ENCODE results near the gene ASPDH. TPM values are rescaled to one million over a fixed set of nuclear protein-coding genes. Genes with fewer than 3 reads are reported as not detected.
"Not testable (repeated sequence)": the region's sequence is repeated elsewhere in the genome, so short reads cannot be mapped to it uniquely, and the experiment has no call there.

Gene ASPDH
- total RNA-seq, 1 donor from 2014 or later = not detected

DNA sequence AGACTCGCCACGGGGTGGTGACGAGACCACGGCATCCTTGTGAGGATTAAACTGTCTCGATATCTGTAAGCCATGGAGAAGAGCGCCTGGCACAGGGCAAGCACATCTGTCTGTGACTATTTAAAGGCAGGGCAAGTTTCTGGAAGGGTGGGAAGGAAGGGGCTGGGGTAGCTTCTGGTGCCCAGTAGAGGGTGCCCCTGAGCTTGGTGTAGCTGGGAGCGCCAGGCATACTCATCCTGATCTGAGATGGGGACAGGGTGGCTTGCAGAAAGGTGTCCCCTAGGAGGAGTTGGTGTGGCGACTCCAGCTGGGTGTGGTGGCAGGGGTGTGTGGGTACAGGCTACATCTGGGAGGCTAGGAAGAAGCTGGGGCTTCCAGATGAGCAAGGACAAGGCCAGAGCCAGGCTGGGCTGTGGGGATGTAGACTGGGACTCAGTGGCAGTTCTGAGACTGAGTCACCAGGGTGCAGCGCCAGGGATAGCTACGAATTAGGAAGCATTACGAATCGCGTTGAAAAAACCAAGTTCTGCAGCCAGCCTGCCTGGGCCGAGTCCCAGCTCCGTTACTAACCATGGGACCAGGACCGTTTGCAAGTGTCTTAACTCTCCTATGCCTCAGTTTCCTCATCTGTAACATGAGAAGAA lies 23.1 kb upstream of the ASPDH start:
- no peak overlapping the region for H3K4me3 Mint-ChIP-seq (ENCODE audit: low read depth)
- TF ChIP-seq, protein P1, sequence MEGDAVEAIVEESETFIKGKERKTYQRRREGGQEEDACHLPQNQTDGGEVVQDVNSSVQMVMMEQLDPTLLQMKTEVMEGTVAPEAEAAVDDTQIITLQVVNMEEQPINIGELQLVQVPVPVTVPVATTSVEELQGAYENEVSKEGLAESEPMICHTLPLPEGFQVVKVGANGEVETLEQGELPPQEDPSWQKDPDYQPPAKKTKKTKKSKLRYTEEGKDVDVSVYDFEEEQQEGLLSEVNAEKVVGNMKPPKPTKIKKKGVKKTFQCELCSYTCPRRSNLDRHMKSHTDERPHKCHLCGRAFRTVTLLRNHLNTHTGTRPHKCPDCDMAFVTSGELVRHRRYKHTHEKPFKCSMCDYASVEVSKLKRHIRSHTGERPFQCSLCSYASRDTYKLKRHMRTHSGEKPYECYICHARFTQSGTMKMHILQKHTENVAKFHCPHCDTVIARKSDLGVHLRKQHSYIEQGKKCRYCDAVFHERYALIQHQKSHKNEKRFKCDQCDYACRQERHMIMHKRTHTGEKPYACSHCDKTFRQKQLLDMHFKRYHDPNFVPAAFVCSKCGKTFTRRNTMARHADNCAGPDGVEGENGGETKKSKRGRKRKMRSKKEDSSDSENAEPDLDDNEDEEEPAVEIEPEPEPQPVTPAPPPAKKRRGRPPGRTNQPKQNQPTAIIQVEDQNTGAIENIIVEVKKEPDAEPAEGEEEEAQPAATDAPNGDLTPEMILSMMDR (IDR thresholded peaks at IDR 0.05; ENCODE audit: unreplicated experiment) = no peak
- peaks cover 17% of the 10 kb centered on the region for H3K27me3 Mint-ChIP-seq
- H3K36me3 Mint-ChIP-seq (ENCODE audit: insufficient read depth) = no peaks in the 10 kb centered on the region
- no peak for DNase-seq (ENCODE audit: low spot score, unreplicated experiment)
- H3K27ac Mint-ChIP-seq = no peak overlapping the region
- H3K4me1 Mint-ChIP-seq (ENCODE audit: low read depth) = no peaks in the 10 kb centered on the region
- peaks cover 14% of the 10 kb centered on the region for H3K9me3 Mint-ChIP-seq (ENCODE audit: low read depth)

- Mint-ChIP-seq H3K9me3 (ENCODE audit: low read depth) (peaks cover 14% of the 10 kb centered on the region), H3K4me3 (ENCODE audit: low read depth) (no peak overlapping the region), H3K36me3 (ENCODE audit: insufficient read depth) (no peaks in the 10 kb centered on the region), H3K27ac (no peak overlapping the region), H3K4me1 (ENCODE audit: low read depth) (no peaks in the 10 kb centered on the region), H3K27me3 (peaks cover 16% of the 10 kb centered on the region)
- TF ChIP-seq, protein P1 (IDR thresholded peaks at IDR 0.05; ENCODE audit: unreplicated experiment) = no peak
- no peak for DNase-seq (ENCODE audit: low spot score, unreplicated experiment)
Observed at GRCh38 chr19:50535672-50536187, 22.0 kb upstream of the ASPDH start.

DNA sequence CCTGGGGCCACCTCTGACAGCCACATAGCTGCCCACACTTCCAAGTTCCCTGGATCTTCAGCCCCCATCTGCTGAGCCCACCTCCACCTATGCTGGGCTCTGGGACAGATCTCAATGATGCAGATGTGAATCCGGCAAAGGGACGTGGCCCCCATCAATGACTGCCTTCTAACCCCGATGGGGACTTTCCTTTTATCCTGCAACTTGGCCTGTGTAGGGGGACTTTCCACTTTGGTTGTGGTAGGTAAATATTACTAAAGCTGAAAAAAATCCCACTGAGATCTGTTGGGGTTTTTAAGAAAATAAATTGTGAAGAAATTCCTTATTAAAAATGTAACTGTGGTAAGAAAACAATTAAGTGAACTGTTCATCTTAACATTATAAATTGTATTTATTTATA lies 20.8 kb upstream of the ASPDH start:
- TF ChIP-seq, protein P1 (IDR thresholded peaks at IDR 0.05; ENCODE audit: unreplicated experiment) = no peak
- Mint-ChIP-seq H3K9me3 (ENCODE audit: low read depth) (peaks cover 14% of the 10 kb centered on the region), H3K4me1 (ENCODE audit: low read depth) (no peaks in the 10 kb centered on the region)

DNA sequence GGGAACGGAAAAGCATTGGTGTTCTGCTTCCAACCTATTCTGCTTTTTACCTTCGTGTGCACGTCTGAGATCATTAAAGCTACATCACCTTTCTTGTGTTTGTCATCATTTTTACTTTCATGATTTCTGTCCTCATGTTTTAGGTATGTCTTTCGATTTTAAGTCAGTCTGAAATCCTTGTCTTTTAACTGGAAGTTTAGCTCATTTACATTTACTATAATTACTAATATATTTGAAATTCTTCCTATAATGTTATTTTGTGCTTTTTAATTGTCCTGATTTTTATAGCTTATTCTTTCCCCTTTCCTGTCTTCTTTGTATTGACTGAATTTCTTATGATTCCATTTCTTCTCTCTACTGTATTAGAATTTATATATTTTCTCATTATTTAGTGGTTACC lies 19.2 kb upstream of the ASPDH start:
- H3K27ac Mint-ChIP-seq = no peak overlapping the region
- H3K36me3 Mint-ChIP-seq (ENCODE audit: insufficient read depth) = no peaks in the 10 kb centered on the region
- no peak overlapping the region for H3K4me3 Mint-ChIP-seq (ENCODE audit: low read depth)
- TF ChIP-seq, protein P1 (IDR thresholded peaks at IDR 0.05; ENCODE audit: unreplicated experiment) = no peak
- DNase-seq (ENCODE audit: low spot score, unreplicated experiment) = no peak
- peaks cover 19% of the 10 kb centered on the region for H3K27me3 Mint-ChIP-seq
- peaks cover 14% of the 10 kb centered on the region for H3K9me3 Mint-ChIP-seq (ENCODE audit: low read depth)
- H3K4me1 Mint-ChIP-seq (ENCODE audit: low read depth) = no peaks in the 10 kb centered on the region

More for the DNA sequence above, 20.8 kb upstream of the ASPDH start:
- H3K36me3 Mint-ChIP-seq (ENCODE audit: insufficient read depth) = no peaks in the 10 kb centered on the region
- peaks cover 19% of the 10 kb centered on the region for H3K27me3 Mint-ChIP-seq
- H3K27ac Mint-ChIP-seq = no peak overlapping the region
- H3K4me3 Mint-ChIP-seq (ENCODE audit: low read depth) = no peak overlapping the region
- DNase-seq (ENCODE audit: low spot score, unreplicated experiment) = no peak

GRCh38 chr19:50531171-50531612 lies 17.5 kb upstream of the ASPDH start:
- Mint-ChIP-seq H3K9me3 (ENCODE audit: low read depth) (peaks cover 14% of the 10 kb centered on the region), H3K4me3 (ENCODE audit: low read depth) (no peak overlapping the region), H3K36me3 (ENCODE audit: insufficient read depth) (no peaks in the 10 kb centered on the region), H3K4me1 (ENCODE audit: low read depth) (no peaks in the 10 kb centered on the region), H3K27ac (no peak overlapping the region), H3K27me3 (peaks cover 18% of the 10 kb centered on the region)
- DNase-seq (ENCODE audit: low spot score, unreplicated experiment) = no peak
- TF ChIP-seq, protein P1 (IDR thresholded peaks at IDR 0.05; ENCODE audit: unreplicated experiment) = no peak

DNA sequence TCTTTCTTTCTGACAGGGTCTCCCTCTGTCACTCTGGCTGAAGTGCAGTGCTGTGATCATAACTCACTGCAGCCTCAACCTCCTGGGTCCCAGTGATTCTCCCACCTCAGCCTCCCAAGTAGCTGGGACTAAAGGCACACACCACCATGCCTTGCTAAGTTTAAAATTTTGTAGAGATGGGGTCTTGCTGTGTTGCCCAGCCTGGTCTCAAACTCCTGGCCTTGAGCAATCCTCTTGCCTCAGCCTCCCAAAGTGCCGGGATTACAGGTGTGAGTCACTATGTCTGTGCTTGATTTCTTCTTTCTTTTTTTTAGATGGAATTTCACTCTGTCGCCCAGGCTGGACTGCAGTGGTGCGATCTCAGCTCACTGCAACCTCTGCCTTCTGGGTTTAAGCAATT lies 14.3 kb upstream of the ASPDH start:
- not testable (repeated sequence) for H3K36me3 Mint-ChIP-seq (ENCODE audit: insufficient read depth); H3K27ac Mint-ChIP-seq; H3K9me3 Mint-ChIP-seq (ENCODE audit: low read depth); H3K4me3 Mint-ChIP-seq (ENCODE audit: low read depth); H3K4me1 Mint-ChIP-seq (ENCODE audit: low read depth); DNase-seq (ENCODE audit: low spot score, unreplicated experiment)
- H3K27me3 Mint-ChIP-seq = peaks cover 16% of the 10 kb centered on the region

Data from progenitor cell of endocrine pancreas (in vitro differentiated cells).